GM10847 (cell line): ENCODE measurements around the gene NAA10.

Experiments
- POLR2A ChIP-seq: IDR thresholded peaks from 2 replicates; pipeline ENCODE4 v1.6.1; 2011; ENCODE audit not compliant: insufficient read length; ENCODE audit errors: extremely low read depth

Gene NAA10

GRCh38 chrX:153934762-153935325 is at the start of gene NAA10:
TSS of gene NAA10 (minus strand) at chrX:153935037. CDS start at chrX:153934904, 133 bp downstream.
- peak; percentile 46 for TF ChIP-seq POLR2A

GRCh38 chrX:153983321-153983801 is 48.5 kb upstream of the NAA10 start:
- no peak for TF ChIP-seq POLR2A

GRCh38 chrX:153981771-153982533 is 47.1 kb upstream of the NAA10 start:
- no peak for TF ChIP-seq POLR2A

GRCh38 chrX:153981231-153981630 is 46.4 kb upstream of the NAA10 start:
- no peak for TF ChIP-seq POLR2A

GRCh38 chrX:153974726-153975286 is 40.0 kb upstream of the NAA10 start:
- no peak for TF ChIP-seq POLR2A

GRCh38 chrX:153974003-153974725 is 39.3 kb upstream of the NAA10 start:
- TF ChIP-seq POLR2A, result no peak

GRCh38 chrX:153973127-153974002 is 38.5 kb upstream of the NAA10 start:
- no peak for TF ChIP-seq POLR2A

- TF ChIP-seq POLR2A, result peak; percentile 11
These were observed 37.7 kb upstream of the NAA10 start, which contains the start of gene TMEM187 for GRCh38 chrX:153972368-153973126. TSS of gene TMEM187 (plus strand) at chrX:153972754. CDS start at chrX:153982063, 9,309 bp downstream.

GRCh38 chrX:153971450-153972367 is 36.9 kb upstream of the NAA10 start, which contains the start of gene HCFC1:
TSS of gene HCFC1 (minus strand) at chrX:153971818. CDS start at chrX:153970840, 978 bp downstream.
- TF ChIP-seq POLR2A, result peak; percentile 37

- TF ChIP-seq POLR2A, result peak; percentile 45
These were observed 36.2 kb upstream of the NAA10 start for GRCh38 chrX:153971124-153971449.

GRCh38 chrX:153970357-153971123 is 35.7 kb upstream of the NAA10 start:
- no peak for TF ChIP-seq POLR2A

- TF ChIP-seq POLR2A, result no peak
These were observed 35.1 kb upstream of the NAA10 start for GRCh38 chrX:153969904-153970356.
